Smooth muscle cell (in vitro differentiated cells): ENCODE data around the gene DBX2. TPM values are rescaled to one million over a fixed set of nuclear protein-coding genes. Genes with fewer than 3 reads are reported as not detected.
A peak's percentile ranks its signal among the peaks of the same experiment; 100 is the strongest.

Experiments
- DNase-seq: peaks from one replicate; lab custom pipeline; 2025; ENCODE audit not compliant: unreplicated experiment; lab: John Stamatoyannopoulos, UW
- H2AFZ ChIP-seq: fragments of 200-600 bp; sonication (generic); 2 replicates; pipeline ENCODE4 v1.6.0; 2016; ENCODE audit warnings: antibody characterized with exemption, low read depth, mild to moderate bottlenecking
- H3F3A ChIP-seq: fragments of 200-600 bp; sonication (generic); 2 replicates; pipeline ENCODE4 v1.6.0; 2017; ENCODE audit warnings: antibody characterized with exemption, low read depth
- H3K27ac ChIP-seq: fragments of 200-600 bp; sonication (generic); 2 replicates; pipeline ENCODE4 v1.5.1; 2016; ENCODE audit warnings: low read depth, mild to moderate bottlenecking
- H3K27me3 ChIP-seq: fragments of 200-600 bp; sonication (generic); 2 replicates; pipeline ENCODE4 v1.6.1; 2016; ENCODE audit warnings: low read depth, mild to moderate bottlenecking
- H3K36me3 ChIP-seq: fragments of 200-600 bp; sonication (generic); 2 replicates; pipeline ENCODE4 v1.5.1; 2016; ENCODE audit warnings: low read depth
- H3K4me1 ChIP-seq: fragments of 200-600 bp; sonication (generic); 2 replicates; pipeline ENCODE4 v1.5.1; 2016; ENCODE audit warnings: low read depth
- H3K4me2 ChIP-seq: fragments of 200-600 bp; sonication (generic); 2 replicates; pipeline ENCODE4 v1.6.0; 2016; ENCODE audit warnings: mild to moderate bottlenecking
- H3K4me3 ChIP-seq: fragments of 200-600 bp; sonication (generic); 2 replicates; pipeline ENCODE4 v1.5.1; 2016; ENCODE audit warnings: mild to moderate bottlenecking
- H3K79me2 ChIP-seq: fragments of 200-600 bp; sonication (generic); 2 replicates; pipeline ENCODE4 v1.6.0; 2016; ENCODE audit warnings: low read depth, mild to moderate bottlenecking
- H3K9ac ChIP-seq: fragments of 200-600 bp; sonication (generic); 2 replicates; pipeline ENCODE4 v1.6.0; 2016; ENCODE audit warnings: low read depth
- H3K9me3 ChIP-seq: fragments of 200-600 bp; sonication (generic); replicated peaks from 2 replicates; pipeline ENCODE4 v1.5.1; 2016; ENCODE audit warnings: low read depth
- H4K20me1 ChIP-seq: fragments of 200-600 bp; sonication (generic); 2 replicates; pipeline ENCODE4 v1.6.0; 2016; ENCODE audit warnings: low read depth
- WGBS: methylation state at CpG from one replicate; pipeline ENCODE4 v1.1.7; 2016; ENCODE audit warnings: low lambda C conversion rate; 5-methylcytosine and 5-hydroxymethylcytosine counted together
- polyA plus RNA-seq: library from polyadenylated mRNA; unstranded; fragments of >200 nt; fragmentation: Nextera tagmentation; extraction: Ambion mirVana; gene quantifications from 2 replicates; pipeline ENCODE4 v1.2.1, GENCODE V29; 2016
- total RNA-seq: library from RNA; depleted of rRNA; stranded (reverse); fragments of >200 nt; gene quantifications from 2 replicates; pipeline ENCODE4 v1.2.3, GENCODE V29; 2014
- TF ChIP-seq, protein P1 (sequence below): fragments of 200-600 bp; sonication (generic); IDR thresholded peaks from 2 replicates; pipeline ENCODE4 v1.5.1; 2017; ENCODE audit warnings: borderline replicate concordance, mild to moderate bottlenecking, antibody characterized with exemption; ENCODE audit not compliant: insufficient read depth, poor library complexity, severe bottlenecking

Gene DBX2
- total and polyA plus RNA-seq, 2 experiments from 2014 or later, result not detected

DNA sequence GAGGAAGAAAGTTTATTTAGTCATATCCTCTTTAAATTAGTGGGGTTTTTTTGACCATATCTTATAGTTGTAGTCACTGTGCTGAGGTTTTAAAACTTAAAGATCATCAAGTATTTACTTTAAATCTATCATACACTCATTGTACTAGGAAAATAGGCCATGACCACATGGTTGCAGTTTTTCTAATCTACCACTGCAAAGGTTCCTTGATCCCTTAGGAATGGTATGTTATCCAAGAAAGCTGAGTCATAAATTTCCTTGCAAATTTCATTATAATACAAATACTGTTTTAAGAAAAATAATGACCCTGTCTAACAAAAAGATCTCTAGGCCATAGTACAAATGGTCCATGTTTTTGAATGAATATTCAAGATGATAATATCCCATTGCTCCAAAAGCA is 74.7 kb downstream of the DBX2 start:
- Histone ChIP-seq H3K9ac (no peak overlapping the region), H2AFZ (no peak overlapping the region), H4K20me1 (no peaks in the 10 kb centered on the region), H3K79me2 (no peaks in the 10 kb centered on the region), H3K36me3 (no peaks in the 10 kb centered on the region), H3F3A (no peaks in the 10 kb centered on the region), H3K4me2 (no peak overlapping the region), H3K27me3 (no peaks in the 10 kb centered on the region), H3K9me3 (no peaks in the 10 kb centered on the region), H3K4me1 (no peaks in the 10 kb centered on the region), H3K4me3 (no peak overlapping the region), H3K27ac (no peak overlapping the region)
- no peak for DNase-seq
- TF ChIP-seq, protein P1, sequence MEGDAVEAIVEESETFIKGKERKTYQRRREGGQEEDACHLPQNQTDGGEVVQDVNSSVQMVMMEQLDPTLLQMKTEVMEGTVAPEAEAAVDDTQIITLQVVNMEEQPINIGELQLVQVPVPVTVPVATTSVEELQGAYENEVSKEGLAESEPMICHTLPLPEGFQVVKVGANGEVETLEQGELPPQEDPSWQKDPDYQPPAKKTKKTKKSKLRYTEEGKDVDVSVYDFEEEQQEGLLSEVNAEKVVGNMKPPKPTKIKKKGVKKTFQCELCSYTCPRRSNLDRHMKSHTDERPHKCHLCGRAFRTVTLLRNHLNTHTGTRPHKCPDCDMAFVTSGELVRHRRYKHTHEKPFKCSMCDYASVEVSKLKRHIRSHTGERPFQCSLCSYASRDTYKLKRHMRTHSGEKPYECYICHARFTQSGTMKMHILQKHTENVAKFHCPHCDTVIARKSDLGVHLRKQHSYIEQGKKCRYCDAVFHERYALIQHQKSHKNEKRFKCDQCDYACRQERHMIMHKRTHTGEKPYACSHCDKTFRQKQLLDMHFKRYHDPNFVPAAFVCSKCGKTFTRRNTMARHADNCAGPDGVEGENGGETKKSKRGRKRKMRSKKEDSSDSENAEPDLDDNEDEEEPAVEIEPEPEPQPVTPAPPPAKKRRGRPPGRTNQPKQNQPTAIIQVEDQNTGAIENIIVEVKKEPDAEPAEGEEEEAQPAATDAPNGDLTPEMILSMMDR, result no peak

DNA sequence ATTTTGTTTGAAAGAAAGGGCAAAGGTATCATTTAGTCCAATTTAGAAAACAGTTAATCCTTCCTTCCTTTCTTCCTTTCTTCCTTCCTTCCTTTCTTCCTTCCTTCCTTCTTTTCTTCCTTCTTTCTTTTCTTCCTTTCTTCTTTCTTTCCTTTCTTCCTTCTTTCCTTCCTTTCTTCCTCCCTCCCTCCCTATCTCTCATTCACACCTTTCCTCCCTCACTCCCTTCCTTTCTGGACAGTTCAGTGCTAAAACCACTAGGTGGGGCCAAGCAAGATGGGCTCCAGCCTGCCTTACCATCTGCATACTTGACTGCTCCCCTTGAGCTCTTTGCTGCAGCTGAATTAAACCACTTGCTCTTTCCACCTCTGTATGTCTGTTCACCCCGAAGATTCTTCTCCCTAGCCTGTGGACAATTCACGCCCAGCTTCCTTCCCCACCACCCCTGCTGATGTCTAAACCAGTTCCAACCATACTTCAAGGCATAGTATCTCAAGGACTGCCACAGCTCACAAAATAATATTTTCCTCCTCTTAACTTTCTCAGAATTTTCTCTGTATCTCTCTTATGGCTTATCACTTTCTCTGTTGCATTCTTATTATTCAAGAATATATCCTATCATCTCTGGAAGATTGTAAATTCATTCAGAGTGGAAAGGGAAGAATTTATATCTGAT is 78.0 kb downstream of the DBX2 start:
- H3K27me3 ChIP-seq, result no peaks in the 10 kb centered on the region
- DNase-seq, result no peak
- no peaks in the 10 kb centered on the region for H3F3A ChIP-seq
- H4K20me1 ChIP-seq, result no peaks in the 10 kb centered on the region
- H3K27ac ChIP-seq, result no peak overlapping the region
- H3K79me2 ChIP-seq, result no peaks in the 10 kb centered on the region
- no peak overlapping the region for H3K4me3 ChIP-seq
- H3K9me3 ChIP-seq, result no peaks in the 10 kb centered on the region
- no peak overlapping the region for H3K9ac ChIP-seq
- H2AFZ ChIP-seq, result no peak overlapping the region
- TF ChIP-seq, protein P1, result peak; percentile 33
- 15% methylated on average over 2 of the region's 2 CpGs for WGBS
- H3K36me3 ChIP-seq, result no peaks in the 10 kb centered on the region
- no peak overlapping the region for H3K4me2 ChIP-seq
- no peaks in the 10 kb centered on the region for H3K4me1 ChIP-seq

GRCh38 chr12:44968965-44969364 is 81.9 kb downstream of the DBX2 start:
- Histone ChIP-seq H4K20me1 (no peaks in the 10 kb centered on the region), H3K9me3 (no peaks in the 10 kb centered on the region), H3K4me3 (no peak overlapping the region), H3K27me3 (no peaks in the 10 kb centered on the region), H2AFZ (no peak overlapping the region), H3K36me3 (no peaks in the 10 kb centered on the region), H3K27ac (no peak overlapping the region), H3K9ac (no peak overlapping the region), H3F3A (no peaks in the 10 kb centered on the region), H3K4me1 (no peaks in the 10 kb centered on the region), H3K79me2 (no peaks in the 10 kb centered on the region), H3K4me2 (no peak overlapping the region)
- DNase-seq, result no peak
- 86% methylated on average over 1 of the region's 1 CpG for WGBS
- TF ChIP-seq, protein P1, result no peak

Other genes with a start within 250 kb of the DBX2 start
- 0.18 and 16.8 TPM in 2 replicates for gene NELL2, start 174.8 kb downstream of the DBX2 start, total RNA-seq
- gene NELL2, start 174.8 kb downstream of the DBX2 start, polyA plus RNA-seq, result 0.17 TPM in 1 of 2 replicates, not detected in the other
- gene ANO6, start 165.0 kb upstream of the DBX2 start, total RNA-seq, result 106 and 115 TPM in 2 replicates
- 44.8 and 60.3 TPM in 2 replicates for gene ANO6, start 165.0 kb upstream of the DBX2 start, polyA plus RNA-seq